SU-DHL-6 (cell line): Measurements from ENCODE around the gene CELSR1.

Source experiments
- H2AFZ ChIP-seq: fragments of 200-600 bp; sonication (generic); 2 replicates; pipeline ENCODE4 v1.6.1; 2014; ENCODE audit warnings: low read depth, mild to moderate bottlenecking, moderate library complexity, mixed read lengths, antibody characterized with exemption, low read length; ENCODE audit not compliant: severe bottlenecking
- H3F3A ChIP-seq: fragments of 200-600 bp; shearing (Covaris generic); 2 replicates; pipeline ENCODE4 v1.6.0; 2016; ENCODE audit warnings: antibody characterized with exemption, mild to moderate bottlenecking; ENCODE audit not compliant: insufficient read depth
- H3K27ac ChIP-seq: fragments of 200-600 bp; sonication (generic); 2 replicates; pipeline ENCODE4 v1.5.1; 2016; ENCODE audit warnings: low read depth, mild to moderate bottlenecking, low read length, moderate library complexity, mixed read lengths
- H3K27me3 ChIP-seq: fragments of 200-600 bp; sonication (generic), shearing (Covaris generic); 2 replicates; pipeline ENCODE4 v1.6.0; 2014; ENCODE audit warnings: mild to moderate bottlenecking, low read length
- H3K36me3 ChIP-seq: fragments of 200-600 bp; sonication (generic); 2 replicates; pipeline ENCODE4 v1.6.1; 2014; ENCODE audit warnings: mild to moderate bottlenecking, low read length, mixed read lengths
- H3K4me2 ChIP-seq: fragments of 300-600, 200-600 bp; shearing (Covaris generic), sonication (generic); 2 replicates; pipeline ENCODE4 v1.6.0; 2014; ENCODE audit warnings: low read length, low read depth, mild to moderate bottlenecking; ENCODE audit not compliant: poor library complexity, severe bottlenecking
- H3K4me3 ChIP-seq: fragments of 200-600 bp; sonication (generic); 2 replicates; pipeline ENCODE4 v1.5.1; 2014; ENCODE audit warnings: antibody characterized with exemption, low read length, mild to moderate bottlenecking, mixed read lengths; ENCODE audit not compliant: insufficient read depth, poor library complexity, severe bottlenecking
- H3K79me2 ChIP-seq: fragments of 200-600 bp; sonication (generic); 2 replicates; pipeline ENCODE4 v1.6.1; 2014; ENCODE audit warnings: mild to moderate bottlenecking, low read length, moderate library complexity; ENCODE audit not compliant: insufficient read depth
- H3K9ac ChIP-seq: fragments of 200-600 bp; sonication (generic); 2 replicates; pipeline ENCODE4 v1.7.0; 2014; ENCODE audit warnings: mild to moderate bottlenecking, low read length
- H3K9me2 ChIP-seq: fragments of 200-600 bp; sonication (generic); replicated peaks from 2 replicates; pipeline ENCODE4 v1.6.1; 2014; ENCODE audit warnings: low read length; ENCODE audit not compliant: insufficient read depth
- H3K9me3 ChIP-seq: fragments of 200-600 bp; sonication (generic); 2 replicates; pipeline ENCODE4 v1.6.1; 2014; ENCODE audit warnings: low read length, mixed read lengths; ENCODE audit not compliant: insufficient read depth
- H4K20me1 ChIP-seq: fragments of 200-600 bp; sonication (generic); 2 replicates; pipeline ENCODE4 v1.6.1; 2014; ENCODE audit warnings: low read depth, mild to moderate bottlenecking, antibody characterized with exemption, low read length, moderate library complexity, mixed read lengths
- CTCF ChIP-seq: fragments of 200-600 bp; sonication (generic); IDR thresholded peaks from one replicate; pipeline ENCODE4 v1.5.1; 2017; ENCODE audit warnings: antibody characterized with exemption, mild to moderate bottlenecking, low read length, moderate library complexity; ENCODE audit not compliant: insufficient read depth, poor library complexity, severe bottlenecking
- EZH2phosphoT487 ChIP-seq: fragments of 200-600 bp; sonication (generic), shearing (Covaris generic); conservative IDR thresholded peaks from 2 replicates; pipeline ENCODE4 v1.6.1; 2018; ENCODE audit warnings: mild to moderate bottlenecking, antibody characterized with exemption, low read length, moderate library complexity, mixed read lengths

Gene CELSR1

GRCh38 chr22:46373159-46373558 lies 164.3 kb downstream of the CELSR1 start:
- no peak overlapping the region for H3K27ac ChIP-seq
- no peak overlapping the region for H3K9ac ChIP-seq
- H3K4me2 ChIP-seq, result no peak overlapping the region

GRCh38 chr22:46372686-46373085 lies 164.7 kb downstream of the CELSR1 start:
- Histone ChIP-seq H3K4me3 (no peak overlapping the region), H3K9ac (no peak overlapping the region), H3K36me3 (no peaks in the 10 kb centered on the region), H3K27me3 (no peaks in the 10 kb centered on the region), H3K27ac (no peak overlapping the region), H2AFZ (no peak overlapping the region), H3K79me2 (no peaks in the 10 kb centered on the region), H4K20me1 (no peaks in the 10 kb centered on the region), H3K4me2 (no peak overlapping the region), H3K9me3 (no peaks in the 10 kb centered on the region), H3K9me2 (no peaks in the 10 kb centered on the region), H3F3A (no peaks in the 10 kb centered on the region)
- no peak for TF ChIP-seq EZH2phosphoT487

More at GRCh38 chr22:46373159-46373558, 164.3 kb downstream of the CELSR1 start:
- Histone ChIP-seq H3K36me3 (no peaks in the 10 kb centered on the region), H3K9me3 (no peaks in the 10 kb centered on the region), H3K9me2 (no peaks in the 10 kb centered on the region), H3F3A (no peaks in the 10 kb centered on the region), H3K27me3 (no peaks in the 10 kb centered on the region), H2AFZ (no peak overlapping the region), H4K20me1 (no peaks in the 10 kb centered on the region), H3K4me3 (no peak overlapping the region), H3K79me2 (no peaks in the 10 kb centered on the region)
- no peak for TF ChIP-seq EZH2phosphoT487

DNA sequence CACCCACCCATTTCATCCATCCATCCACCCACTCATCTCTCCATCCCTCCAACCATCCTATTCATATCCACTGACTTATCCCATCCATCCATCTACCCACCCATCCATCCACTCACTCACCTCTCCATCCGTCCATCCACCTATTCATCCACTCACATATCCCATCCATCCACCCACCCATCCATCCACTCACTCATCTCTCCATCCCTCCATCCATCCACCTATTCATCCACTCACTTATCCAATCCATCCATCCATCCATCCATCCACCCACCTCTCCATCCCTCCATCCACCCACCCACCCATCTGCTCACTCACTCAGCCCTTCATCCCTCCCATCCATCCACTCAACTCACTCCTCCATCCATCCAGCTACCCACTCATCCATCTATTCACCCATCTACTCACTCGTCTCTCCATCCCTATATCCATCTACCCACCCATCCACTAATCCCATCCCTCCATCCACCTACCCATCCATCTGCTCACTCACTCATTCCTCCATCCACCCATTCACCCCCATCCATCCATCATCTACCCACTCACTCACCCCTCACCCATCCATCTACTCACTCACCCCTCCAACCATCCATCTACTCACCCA lies 165.7 kb downstream of the CELSR1 start:
- no peaks in the 10 kb centered on the region for H4K20me1 ChIP-seq
- H3F3A ChIP-seq, result no peaks in the 10 kb centered on the region
- TF ChIP-seq EZH2phosphoT487 (no peak), CTCF (no peak)
- no peaks in the 10 kb centered on the region for H3K9me2 ChIP-seq
- H3K4me2 ChIP-seq, result no peak overlapping the region
- H3K27ac ChIP-seq, result no peak overlapping the region
- no peak overlapping the region for H2AFZ ChIP-seq
- no peaks in the 10 kb centered on the region for H3K79me2 ChIP-seq
- H3K27me3 ChIP-seq, result no peaks in the 10 kb centered on the region
- H3K36me3 ChIP-seq, result no peaks in the 10 kb centered on the region
- no peaks in the 10 kb centered on the region for H3K9me3 ChIP-seq
- no peak overlapping the region for H3K4me3 ChIP-seq
- no peak overlapping the region for H3K9ac ChIP-seq

DNA sequence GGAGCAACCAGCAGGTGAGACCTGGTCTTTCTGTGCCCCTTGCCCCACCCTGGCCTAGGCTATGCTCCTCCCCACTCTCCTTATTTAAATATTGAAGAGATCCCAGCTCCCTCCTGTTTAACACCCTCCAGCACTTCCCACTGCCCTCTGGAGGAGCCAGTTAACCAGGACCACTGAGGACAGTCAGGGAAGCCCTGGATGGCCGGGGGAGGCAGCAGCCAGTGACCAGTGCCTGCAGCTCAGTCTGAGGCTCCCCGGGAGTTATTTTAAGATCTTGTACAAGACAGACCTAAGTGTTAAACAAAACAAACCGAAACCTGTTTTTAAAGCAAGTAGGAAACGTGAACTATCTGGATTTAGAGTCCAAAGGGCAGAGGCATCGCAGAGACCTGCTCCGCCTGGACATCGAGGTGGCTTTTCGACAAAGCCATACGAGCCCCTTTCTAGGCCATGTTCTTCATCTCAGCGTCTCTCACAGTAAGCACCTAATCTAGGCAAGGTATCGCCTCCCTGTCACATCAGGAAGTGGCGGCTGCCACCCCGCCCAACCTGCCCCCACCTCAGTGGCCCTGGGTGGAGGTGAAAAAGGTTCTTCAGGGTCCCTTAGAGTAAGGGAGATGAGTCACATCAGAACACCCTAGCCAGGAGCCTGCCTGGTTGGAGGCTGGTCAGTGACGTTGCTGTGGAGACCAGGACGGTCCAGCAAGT lies 166.7 kb downstream of the CELSR1 start:
- H3K9me3 ChIP-seq, result no peaks in the 10 kb centered on the region
- H2AFZ ChIP-seq, result no peak overlapping the region
- no peaks in the 10 kb centered on the region for H3K9me2 ChIP-seq
- H3K9ac ChIP-seq, result no peak overlapping the region
- H3K4me2 ChIP-seq, result no peak overlapping the region
- H3K27me3 ChIP-seq, result no peaks in the 10 kb centered on the region
- no peak overlapping the region for H3K27ac ChIP-seq
- no peak for TF ChIP-seq CTCF
- no peak for TF ChIP-seq EZH2phosphoT487
- no peaks in the 10 kb centered on the region for H4K20me1 ChIP-seq
- no peaks in the 10 kb centered on the region for H3K79me2 ChIP-seq
- H3K4me3 ChIP-seq, result no peak overlapping the region
- H3F3A ChIP-seq, result no peaks in the 10 kb centered on the region
- no peaks in the 10 kb centered on the region for H3K36me3 ChIP-seq
